Muscle of arm (tissue), 12 donors: Measurements from ENCODE around the gene TFF3. TPM values are rescaled to one million over a fixed set of nuclear protein-coding genes. Genes with fewer than 3 reads are reported as not detected.

Source experiments
- DNase-seq: peaks from one replicate; pipeline ENCODE4 v3.0.0-alpha.2; 2013
- polyA plus RNA-seq, 12 donors: library from polyadenylated mRNA; unstranded; fragments of 120-200 nt; gene quantifications; one replicate each; pipeline ENCODE4 v1.2.1, GENCODE V29; 2013; ENCODE audit not compliant: insufficient read length in 12 of 12

The TFF3 gene
- polyA plus RNA-seq, 12 donors: 0.75 to 218 (median 1.4) TPM; not detected in 1

- no peak for DNase-seq
Observed at GRCh38 chr21:42348762-42349161, 33.6 kb upstream of the TFF3 start.

GRCh38 chr21:42347601-42348327 lies 32.6 kb upstream of the TFF3 start:
- DNase-seq: no peak

GRCh38 chr21:42346866-42347600 lies 31.8 kb upstream of the TFF3 start:
- DNase-seq: no peak

- no peak for DNase-seq
Observed at GRCh38 chr21:42346441-42346840, 31.2 kb upstream of the TFF3 start.

- no peak for DNase-seq
Observed at GRCh38 chr21:42344631-42345030, 29.4 kb upstream of the TFF3 start.

- DNase-seq: no peak
Observed at GRCh38 chr21:42343963-42344510, 28.8 kb upstream of the TFF3 start.

- DNase-seq: no peak
Observed at GRCh38 chr21:42343556-42343955, 28.3 kb upstream of the TFF3 start.

- no peak for DNase-seq
Observed at GRCh38 chr21:42343101-42343500, 27.9 kb upstream of the TFF3 start.

GRCh38 chr21:42341776-42342542 lies 26.8 kb upstream of the TFF3 start:
- no peak for DNase-seq

- DNase-seq: no peak
Observed at GRCh38 chr21:42340187-42341050, 25.2 kb upstream of the TFF3 start.

GRCh38 chr21:42338729-42339715 lies 23.8 kb upstream of the TFF3 start:
- no peak for DNase-seq

- DNase-seq: peak; percentile 46
Observed at GRCh38 chr21:42337830-42338728, 22.9 kb upstream of the TFF3 start.

GRCh38 chr21:42337276-42337675 lies 22.1 kb upstream of the TFF3 start:
- DNase-seq: no peak

GRCh38 chr21:42336054-42336453 lies 20.8 kb upstream of the TFF3 start:
- no peak for DNase-seq

GRCh38 chr21:42332557-42333317 lies 17.5 kb upstream of the TFF3 start:
- no peak for DNase-seq

GRCh38 chr21:42331660-42332059 lies 16.5 kb upstream of the TFF3 start:
- no peak for DNase-seq

- DNase-seq: no peak
Observed at GRCh38 chr21:42330380-42331371, 15.5 kb upstream of the TFF3 start.
